HG03520 (cell line): ENCODE data around the gene ARMC8.
"Not testable (repeated sequence)": the region's sequence is repeated elsewhere in the genome, so short reads cannot be mapped to it uniquely, and the experiment has no call there.

ENCODE experiments used
- ATAC-seq: cut with Tn5 transposase; IDR thresholded peaks from one replicate; pipeline ENCODE4 v1.9.1; 2021; ENCODE audit warnings: mild to moderate bottlenecking, moderate library complexity; ENCODE audit not compliant: unreplicated experiment

The ARMC8 gene, protein sequence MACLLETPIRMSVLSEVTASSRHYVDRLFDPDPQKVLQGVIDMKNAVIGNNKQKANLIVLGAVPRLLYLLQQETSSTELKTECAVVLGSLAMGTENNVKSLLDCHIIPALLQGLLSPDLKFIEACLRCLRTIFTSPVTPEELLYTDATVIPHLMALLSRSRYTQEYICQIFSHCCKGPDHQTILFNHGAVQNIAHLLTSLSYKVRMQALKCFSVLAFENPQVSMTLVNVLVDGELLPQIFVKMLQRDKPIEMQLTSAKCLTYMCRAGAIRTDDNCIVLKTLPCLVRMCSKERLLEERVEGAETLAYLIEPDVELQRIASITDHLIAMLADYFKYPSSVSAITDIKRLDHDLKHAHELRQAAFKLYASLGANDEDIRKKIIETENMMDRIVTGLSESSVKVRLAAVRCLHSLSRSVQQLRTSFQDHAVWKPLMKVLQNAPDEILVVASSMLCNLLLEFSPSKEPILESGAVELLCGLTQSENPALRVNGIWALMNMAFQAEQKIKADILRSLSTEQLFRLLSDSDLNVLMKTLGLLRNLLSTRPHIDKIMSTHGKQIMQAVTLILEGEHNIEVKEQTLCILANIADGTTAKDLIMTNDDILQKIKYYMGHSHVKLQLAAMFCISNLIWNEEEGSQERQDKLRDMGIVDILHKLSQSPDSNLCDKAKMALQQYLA

GRCh38 chr3:138187296-138188012 is at the start of gene ARMC8:
Gene ARMC8, plus strand, starts transcription at chr3:138187301. Its CDS starts 254 bp downstream, at chr3:138187555.
- peak; percentile 42 for ATAC-seq

GRCh38 chr3:138137861-138138260 is 49.2 kb upstream of the ARMC8 start:
- no peak for ATAC-seq

DNA sequence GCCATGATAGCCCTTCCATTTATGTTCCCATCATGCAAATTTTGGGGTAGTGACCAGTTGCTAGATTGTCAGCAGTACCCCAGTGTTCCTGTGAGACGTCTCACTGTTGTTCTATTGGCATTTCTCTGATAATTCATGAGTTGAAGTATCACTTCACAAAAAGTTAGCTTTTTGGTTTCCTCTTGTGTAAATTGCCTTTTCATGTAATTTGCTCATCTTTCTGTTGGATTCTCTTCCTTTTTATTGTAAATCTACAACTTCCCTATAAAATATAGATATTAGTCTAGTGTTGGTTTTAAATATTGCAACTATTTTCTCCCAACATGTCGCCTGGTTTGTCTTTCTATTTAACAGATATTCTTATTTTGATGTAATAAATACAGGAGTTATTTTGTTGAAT is 47.4 kb upstream of the ARMC8 start:
- no peak for ATAC-seq

- ATAC-seq: no peak
These were observed 46.2 kb upstream of the ARMC8 start for GRCh38 chr3:138140940-138141339.

DNA sequence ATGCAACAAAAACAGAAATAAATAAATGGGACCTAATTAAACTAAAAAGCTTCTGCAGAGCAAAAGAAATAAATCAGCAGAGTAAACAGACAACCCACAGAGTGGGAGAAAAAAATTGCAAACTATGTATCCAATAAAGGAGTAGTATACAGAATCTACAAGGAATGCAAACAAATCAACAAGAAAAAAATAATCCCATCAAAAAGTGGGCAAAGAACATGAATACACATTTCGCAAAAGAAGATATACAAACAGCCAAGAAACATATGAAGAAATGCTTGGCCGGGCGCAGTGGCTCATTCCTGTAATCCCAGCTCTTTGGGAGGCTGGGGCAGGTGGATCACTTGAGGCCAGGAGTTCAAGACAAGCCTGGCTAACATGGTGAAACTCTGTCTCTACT is 44.9 kb upstream of the ARMC8 start:
- ATAC-seq: not testable (repeated sequence)

GRCh38 chr3:138148503-138148902 is 38.6 kb upstream of the ARMC8 start:
- ATAC-seq: no peak

- no peak for ATAC-seq
These were observed 32.6 kb upstream of the ARMC8 start for GRCh38 chr3:138154534-138154933.

GRCh38 chr3:138157743-138158142 is 29.4 kb upstream of the ARMC8 start:
- ATAC-seq: no peak

DNA sequence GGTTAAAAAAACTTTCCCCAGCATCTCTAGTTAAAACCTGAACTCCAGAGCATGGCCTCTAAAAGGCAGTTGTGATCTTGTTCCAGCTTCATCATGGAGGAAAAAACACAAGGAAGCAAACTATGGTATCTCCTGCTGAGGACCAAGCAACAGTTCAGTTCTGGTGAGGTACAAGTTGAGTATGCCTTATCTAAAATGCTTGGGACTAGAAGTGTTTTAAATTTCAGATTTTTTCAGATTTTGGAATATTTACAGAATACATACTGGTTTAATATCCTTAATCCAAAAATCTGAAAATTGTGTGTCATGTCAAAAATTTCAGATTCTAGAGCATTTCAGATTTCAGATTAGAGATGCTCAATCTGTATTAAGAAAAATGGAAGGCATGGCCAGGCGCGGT is 22.0 kb upstream of the ARMC8 start:
- no peak for ATAC-seq

- ATAC-seq: no peak
These were observed 14.5 kb upstream of the ARMC8 start for GRCh38 chr3:138172625-138173024.

- peak; percentile 7 for ATAC-seq
These were observed 13.2 kb upstream of the ARMC8 start for GRCh38 chr3:138173769-138174420.

DNA sequence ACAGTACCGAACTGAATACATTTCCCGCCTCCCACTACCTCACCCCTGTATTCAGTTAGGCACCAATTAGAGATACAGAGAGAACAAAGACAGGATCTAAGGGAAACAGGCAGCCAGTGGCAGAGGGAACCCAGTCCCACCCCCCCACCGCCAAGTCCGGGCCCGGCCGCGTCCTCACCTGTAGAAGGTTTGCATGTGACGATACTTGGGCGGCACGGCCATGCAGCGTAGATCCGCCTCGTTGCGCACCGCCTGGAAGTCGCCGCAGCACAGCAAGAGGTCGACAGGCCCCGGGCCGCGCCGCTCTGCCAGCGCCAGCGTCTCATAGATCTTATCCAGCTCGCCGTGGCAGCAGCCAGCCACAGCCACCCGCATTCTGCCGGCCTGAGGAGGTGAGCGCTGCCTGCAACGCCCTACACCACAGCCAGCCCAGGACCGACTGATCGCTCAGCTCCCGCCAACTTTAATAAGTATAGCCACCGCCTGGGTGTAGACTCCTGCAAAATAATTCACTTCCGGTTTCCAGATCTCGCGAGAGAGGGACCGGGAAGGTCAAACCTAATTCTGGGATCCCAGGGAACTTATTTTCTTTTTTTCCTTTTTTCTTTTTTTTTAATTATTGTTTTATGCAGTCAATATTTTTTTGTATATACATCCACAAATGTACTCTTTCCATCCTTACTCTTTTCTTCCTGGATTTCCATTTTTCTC is 12.5 kb upstream of the ARMC8 start, which contains the start of gene DBR1:
DBR1 (minus strand) TSS at position 501 of the 711 bp plus-strand sequence; CDS start at position 375, 126 bp downstream.
- ATAC-seq: peak; percentile 92

DNA sequence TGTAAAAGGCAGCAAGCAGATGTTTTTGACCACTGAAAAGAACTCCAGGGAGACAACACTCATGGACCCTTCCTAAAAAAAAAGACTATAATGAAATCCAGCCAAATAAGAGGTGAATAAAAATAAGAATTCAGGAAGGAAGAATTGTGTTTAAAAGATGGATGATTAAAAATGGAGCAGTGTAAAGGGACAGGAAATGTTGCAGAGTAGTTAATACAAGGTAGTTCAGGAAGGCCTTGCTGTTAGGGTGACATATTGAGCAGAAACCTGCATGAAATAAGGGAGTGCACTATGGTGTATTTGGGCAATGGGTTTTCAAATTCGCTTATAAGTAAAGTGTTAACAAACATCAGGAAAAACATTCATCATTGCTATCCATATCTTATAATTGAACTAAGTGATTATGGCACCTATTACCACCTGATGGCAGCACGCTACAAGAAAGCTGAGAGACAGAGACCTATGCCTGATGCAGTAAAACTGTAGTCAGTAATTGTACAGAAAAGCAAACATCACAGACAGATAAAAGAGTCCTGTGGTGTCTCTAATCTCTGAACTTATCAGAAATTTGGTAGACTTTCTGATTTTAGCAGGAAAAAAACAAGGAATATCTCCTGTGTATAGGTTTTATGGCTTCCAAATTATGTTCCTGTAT is 6.6 kb upstream of the ARMC8 start:
- peak; percentile 62 for ATAC-seq

DNA sequence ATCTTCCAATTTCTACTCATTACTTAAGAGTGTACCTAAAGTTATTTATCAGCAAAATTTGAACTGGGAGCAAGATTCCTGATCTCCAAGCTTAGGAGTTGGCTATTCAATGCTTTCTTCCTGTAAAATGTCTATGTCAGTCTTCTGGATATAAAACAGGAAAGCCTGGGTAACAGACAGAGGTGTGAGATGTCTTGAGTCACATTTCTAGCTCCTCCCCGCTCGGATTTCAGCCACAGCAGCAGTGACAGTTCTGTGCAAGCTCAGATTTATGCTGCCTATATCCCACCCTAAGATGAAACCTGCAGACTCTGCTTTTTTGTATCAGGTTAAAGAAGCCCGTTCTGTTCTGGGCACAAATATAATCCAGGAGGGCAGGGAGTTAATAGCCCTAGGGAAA is 2.1 kb upstream of the ARMC8 start:
- no peak for ATAC-seq

- no peak for ATAC-seq
These were observed 880 bp upstream of the ARMC8 start for GRCh38 chr3:138186221-138186620.

DNA sequence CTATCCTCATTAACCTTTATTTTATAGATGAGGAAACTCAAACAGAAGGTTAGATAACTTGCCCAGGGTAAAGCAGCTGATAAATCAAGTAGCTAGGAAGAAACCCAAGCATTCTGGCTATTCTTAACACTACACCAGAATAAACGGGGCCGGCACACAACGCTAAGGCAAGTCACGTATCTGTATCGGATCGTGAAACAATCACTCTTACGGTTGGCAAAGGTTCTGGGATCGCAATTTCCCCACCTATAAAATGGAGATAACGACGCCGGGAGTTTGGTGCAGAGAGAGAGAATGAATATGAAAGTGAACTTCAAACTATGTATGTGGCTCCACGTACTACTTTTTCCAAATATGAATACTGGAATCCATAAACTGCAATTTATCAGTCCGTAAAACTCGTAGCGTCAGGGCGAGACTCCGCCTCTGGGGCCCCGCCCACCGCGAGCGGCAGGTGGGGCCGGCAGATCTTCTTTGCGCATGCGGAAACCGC is 252 bp upstream of the ARMC8 start:
- peak; percentile 83 for ATAC-seq

DNA sequence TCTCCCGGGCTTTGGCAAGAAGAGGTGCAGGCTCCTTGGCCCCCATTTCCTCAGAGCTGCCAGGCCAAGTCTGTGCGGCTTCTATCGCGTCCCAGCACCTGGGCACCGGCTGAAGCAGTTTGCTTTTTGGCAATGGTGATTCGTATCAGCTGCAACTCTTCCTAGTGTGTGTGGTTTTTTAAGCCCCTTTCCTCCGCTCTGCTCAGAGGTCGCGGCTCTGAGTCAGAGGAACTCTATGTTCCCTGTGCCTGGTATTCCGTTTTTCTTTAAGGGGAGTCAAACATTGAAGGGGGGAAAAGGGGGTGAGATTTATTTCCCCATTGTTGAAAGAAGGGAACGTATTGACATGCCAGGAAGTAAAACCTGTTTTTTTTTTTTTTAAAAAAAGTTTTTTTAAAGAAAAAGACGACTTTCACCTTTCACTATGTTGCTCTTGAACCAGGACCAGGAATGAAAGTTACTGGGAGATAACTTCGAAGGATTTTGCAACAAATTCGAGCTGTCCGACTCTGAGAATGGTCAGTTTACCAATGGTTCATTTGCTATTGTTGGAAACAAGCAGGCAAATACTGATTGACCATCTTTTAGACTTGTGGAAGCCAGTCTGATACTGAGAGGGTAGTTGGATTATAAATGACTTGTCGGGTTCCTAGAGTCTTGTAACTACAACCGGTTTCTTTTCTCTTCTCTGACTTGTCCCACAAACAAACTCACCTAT is 1.1 kb downstream of the ARMC8 start:
- ATAC-seq: no peak

GRCh38 chr3:138195481-138195880 is 8.4 kb downstream of the ARMC8 start:
- ATAC-seq: no peak

DNA sequence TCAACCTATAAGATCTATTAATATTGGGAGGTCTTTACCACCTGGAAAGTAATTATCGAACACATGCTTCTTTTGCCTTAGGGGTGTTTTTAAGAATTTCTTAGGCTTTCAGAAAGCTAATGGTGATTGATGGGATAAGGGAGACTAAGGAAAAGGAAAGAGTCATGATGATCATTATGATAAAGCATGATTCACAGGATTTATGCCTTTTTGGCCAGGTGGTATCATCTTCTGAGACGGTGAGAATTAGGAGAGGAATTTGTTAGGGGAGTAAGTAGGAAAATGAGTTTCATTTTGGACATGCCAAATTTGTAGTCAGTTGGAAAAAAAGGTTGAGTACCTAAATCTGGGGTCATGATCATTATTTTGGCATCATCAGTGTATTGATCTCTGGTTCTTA is 8.9 kb downstream of the ARMC8 start:
- no peak for ATAC-seq
